NOMO-1 (cell line): ENCODE measurements around the gene ZNF683.
"Not testable (repeated sequence)": the region's sequence is repeated elsewhere in the genome, so short reads cannot be mapped to it uniquely, and the experiment has no call there.

Experiments
- DNase-seq, 2 experiments: peaks; one replicate each; lab custom pipeline; 2025; ENCODE audit not compliant: unreplicated experiment in 2 of 2; lab: John Stamatoyannopoulos, UW

The ZNF683 gene

DNA sequence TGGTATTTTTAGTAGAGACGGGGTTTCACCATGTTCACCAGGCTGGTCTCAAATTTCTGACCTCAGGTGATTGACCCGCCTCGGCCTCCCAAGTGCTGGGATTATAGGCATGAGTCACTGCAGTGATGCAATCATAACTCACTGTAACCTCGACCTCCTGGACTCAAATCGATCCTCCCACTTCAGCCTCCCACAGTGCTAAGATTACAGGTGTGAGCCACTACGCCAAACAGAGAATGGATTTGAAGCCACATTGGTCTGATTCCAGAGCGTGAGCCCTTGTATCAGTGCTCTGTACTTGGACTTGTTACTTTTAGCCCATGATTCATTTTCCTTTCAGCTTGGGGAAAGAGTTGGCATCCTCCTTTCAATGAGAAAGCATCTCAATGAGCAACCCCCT lies 14.9 kb upstream of the ZNF683 start:
- no peak for DNase-seq

- not testable (repeated sequence) for DNase-seq
These were observed 12.5 kb upstream of the ZNF683 start for GRCh38 chr1:26385063-26385462.

GRCh38 chr1:26384076-26384475 lies 11.5 kb upstream of the ZNF683 start:
- DNase-seq: no peak

DNA sequence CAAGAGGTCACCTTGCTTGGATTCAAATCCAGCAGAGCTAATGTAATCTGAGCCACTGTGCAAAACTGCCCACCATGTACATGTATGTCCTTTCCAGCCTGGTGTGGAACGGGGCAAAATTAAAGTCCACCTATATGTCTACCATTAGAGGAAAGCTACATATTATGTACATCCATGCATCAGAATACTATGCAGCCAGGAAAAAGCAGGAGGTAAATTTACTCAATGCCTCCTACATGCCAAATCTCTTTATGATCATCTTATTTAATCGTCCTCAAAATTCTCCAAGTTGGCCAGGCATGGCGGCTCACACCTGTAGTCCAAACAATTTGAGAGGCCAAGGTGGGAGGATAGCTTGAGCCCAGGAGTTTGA lies 6.3 kb upstream of the ZNF683 start:
- DNase-seq: no peak

GRCh38 chr1:26378088-26378878 lies 5.7 kb upstream of the ZNF683 start:
- DNase-seq: peak; percentile 79 to 89

DNA sequence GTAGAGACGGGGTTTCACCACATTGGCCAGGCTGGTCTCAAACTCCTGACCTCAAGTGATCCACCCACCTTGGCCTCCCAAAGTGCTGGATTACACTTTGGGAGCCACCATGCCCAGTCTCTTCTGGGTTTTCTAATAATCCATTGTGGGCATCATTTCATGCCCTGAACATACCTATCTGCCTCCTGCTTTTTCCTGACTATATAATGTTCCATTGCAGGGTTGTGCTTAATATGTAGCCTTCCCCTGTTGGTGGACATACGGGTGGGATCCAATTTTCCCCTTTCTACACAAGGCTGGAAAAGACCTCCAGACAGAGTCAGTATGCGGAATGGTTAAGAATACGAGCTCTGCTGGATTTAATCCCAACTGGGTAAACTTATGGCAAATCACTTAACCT lies 3.5 kb upstream of the ZNF683 start:
- DNase-seq: no peak

- no peak for DNase-seq
These were observed 2.5 kb upstream of the ZNF683 start for GRCh38 chr1:26375081-26375480.

- DNase-seq: not testable (repeated sequence)
These were observed 1.8 kb upstream of the ZNF683 start for GRCh38 chr1:26374361-26374760.

DNA sequence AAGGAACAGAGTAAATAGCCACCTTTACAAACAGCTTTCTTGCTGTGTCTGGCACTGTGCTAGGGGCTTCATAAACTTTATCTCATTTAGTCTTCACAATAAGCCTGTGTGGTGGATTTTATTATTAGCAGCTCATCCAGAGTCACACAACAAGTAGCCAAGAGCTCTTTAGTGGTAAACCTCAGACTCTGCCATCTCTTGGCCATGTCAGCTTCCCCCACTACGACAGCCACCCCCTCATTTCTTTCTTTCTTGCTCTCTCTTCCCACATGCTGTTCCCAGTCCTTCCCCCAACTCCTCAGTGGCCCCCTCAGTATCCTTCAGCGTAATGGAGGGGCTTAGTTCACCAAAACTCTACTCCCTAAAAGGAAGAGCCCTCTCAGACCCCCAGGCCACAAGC lies 1.2 kb upstream of the ZNF683 start:
- DNase-seq: no peak

DNA sequence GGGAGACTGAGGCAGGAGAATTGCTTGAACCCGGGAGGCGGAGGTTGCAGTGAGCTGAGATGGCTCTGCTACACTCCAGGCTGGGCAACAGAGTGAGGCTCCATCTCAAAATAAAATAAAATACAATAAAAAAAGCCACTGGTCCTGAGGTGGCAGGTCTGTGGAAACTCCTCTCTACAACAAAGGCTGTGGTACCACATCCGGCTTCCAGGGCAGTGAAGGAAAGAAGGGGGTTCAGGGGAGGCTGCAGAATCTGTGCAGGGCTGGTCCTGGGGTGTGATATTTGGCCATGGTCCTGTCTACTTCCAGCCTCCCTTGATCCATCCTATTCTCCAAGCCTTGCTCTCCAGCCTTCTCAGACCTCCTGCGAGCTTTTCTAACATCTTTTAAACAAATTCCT lies 731 bp upstream of the ZNF683 start:
- DNase-seq: no peak

- no peak for DNase-seq
These were observed 511 bp downstream of the ZNF683 start for GRCh38 chr1:26372039-26372438.

DNA sequence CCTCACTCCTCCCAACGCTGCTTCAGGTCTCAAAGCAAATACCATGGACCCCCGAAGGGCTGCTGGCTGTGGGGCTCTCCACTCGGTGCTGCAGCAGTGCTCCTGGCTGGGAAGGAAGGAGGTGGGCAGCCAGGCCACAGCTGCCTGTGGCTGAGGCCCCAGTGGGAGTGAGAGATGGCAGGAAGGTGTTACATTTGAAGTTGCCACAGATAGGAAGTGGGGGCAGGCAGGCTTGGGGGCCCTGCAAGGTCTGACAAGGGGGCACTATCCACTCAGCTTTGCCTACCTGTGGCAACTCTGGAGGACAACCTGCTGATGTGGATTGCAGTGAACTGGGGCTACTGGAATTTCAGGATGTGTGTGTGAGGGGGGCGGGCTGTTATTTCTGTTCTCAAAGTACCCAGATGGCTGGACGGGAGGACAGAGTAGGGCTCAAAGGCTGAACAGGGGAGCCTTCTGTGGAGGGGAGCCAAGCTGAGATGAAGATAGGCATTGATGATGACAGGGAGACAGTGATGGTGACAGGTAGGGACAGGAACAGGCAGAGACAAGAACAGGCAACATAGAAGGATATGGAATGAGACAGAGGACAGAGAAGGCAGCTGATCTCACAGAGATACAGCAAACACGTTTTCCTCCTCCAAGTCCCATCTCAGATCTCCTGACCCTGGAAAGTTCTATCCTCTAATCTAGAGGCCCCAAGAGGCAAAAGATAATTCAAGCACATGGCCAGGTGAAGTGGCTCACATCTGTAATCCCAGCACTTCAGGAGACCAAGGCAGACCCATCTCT lies 1.8 kb downstream of the ZNF683 start:
- DNase-seq: no peak

GRCh38 chr1:26368486-26368885 lies 4.1 kb downstream of the ZNF683 start:
- no peak for DNase-seq

DNA sequence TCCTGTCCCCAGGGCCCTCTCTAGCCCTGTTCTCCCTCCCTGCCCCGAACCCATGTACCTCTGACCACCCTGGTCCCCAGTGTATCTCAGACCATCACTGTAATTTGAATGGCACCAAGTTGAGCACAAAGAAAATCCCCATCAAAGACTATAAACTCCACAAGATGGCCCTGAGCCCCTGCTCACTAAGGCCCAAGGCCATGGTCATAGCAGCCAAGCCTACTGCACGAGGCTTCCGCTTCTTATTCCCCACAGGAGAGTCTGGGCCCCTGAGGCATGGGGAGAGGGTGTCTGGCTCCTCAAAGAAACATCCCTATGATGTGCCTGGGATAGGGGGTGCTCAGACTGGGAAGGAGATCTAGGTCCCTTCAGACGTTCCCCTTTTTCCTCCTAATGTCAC lies 4.5 kb downstream of the ZNF683 start:
- DNase-seq: no peak

DNA sequence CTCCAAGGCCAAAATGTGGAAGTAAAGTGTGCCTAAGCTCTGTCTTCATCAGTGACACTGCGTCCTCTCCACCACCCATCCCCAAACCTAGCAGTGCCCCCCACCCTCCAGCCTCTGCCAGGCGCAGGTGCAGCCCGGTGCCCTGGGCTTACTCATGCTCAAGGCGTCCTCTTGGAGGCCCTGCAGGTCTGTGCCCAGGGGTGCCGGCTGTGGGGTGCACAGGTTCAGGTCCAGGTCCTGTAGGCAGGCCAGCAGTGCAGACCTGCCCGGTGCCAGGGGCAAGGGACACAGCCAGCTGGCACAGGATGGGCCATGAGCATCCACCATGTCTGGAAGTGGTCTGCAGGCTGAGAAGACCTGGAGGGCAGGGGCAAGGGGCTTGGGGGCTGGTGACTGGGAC lies 5.1 kb downstream of the ZNF683 start:
- DNase-seq: no peak

DNA sequence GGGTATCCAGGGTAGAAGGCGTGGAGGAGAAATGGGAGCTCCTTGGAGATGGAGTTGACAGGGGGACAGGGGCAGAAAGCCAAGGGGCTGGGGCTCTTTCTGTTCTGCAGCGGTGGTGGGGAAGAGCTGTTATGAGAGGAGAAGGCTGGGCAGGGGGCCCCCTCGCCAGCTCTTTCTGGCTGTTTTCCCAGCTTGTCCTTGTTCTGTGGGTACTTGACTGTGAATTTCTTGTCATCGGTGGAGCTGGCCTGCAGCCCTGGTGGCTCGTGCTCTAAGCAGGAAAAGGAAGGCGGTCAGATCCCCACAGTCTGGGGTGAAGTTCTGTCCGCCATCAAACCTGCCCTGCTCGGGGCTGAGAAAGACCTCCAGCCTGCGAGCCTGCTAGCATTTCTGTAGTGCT lies 7.6 kb downstream of the ZNF683 start:
- DNase-seq: no peak

GRCh38 chr1:26363549-26364448 lies 8.8 kb downstream of the ZNF683 start:
- peak; percentile 81 to 85 for DNase-seq

DNA sequence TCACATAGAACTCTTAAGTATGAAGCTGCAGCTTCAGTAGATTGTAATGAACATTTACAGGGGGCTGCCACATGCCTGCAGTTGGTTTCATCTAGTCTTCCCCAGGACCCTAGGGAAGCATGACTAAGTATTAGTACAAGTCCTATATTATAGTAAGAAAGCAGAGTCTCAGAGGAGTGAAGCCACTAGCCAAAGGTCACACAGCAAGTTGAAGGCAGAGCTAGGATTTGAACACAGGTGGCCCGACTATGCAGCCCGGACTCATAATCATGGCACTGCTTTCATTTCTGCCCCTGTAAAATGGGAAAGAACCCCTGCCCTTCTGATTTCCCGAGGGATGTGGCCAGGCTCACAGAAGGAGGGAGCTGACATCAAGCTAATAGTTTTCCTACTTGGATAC lies 10.2 kb downstream of the ZNF683 start:
- no peak for DNase-seq

GRCh38 chr1:26361605-26362122 lies 10.9 kb downstream of the ZNF683 start:
- no peak for DNase-seq

DNA sequence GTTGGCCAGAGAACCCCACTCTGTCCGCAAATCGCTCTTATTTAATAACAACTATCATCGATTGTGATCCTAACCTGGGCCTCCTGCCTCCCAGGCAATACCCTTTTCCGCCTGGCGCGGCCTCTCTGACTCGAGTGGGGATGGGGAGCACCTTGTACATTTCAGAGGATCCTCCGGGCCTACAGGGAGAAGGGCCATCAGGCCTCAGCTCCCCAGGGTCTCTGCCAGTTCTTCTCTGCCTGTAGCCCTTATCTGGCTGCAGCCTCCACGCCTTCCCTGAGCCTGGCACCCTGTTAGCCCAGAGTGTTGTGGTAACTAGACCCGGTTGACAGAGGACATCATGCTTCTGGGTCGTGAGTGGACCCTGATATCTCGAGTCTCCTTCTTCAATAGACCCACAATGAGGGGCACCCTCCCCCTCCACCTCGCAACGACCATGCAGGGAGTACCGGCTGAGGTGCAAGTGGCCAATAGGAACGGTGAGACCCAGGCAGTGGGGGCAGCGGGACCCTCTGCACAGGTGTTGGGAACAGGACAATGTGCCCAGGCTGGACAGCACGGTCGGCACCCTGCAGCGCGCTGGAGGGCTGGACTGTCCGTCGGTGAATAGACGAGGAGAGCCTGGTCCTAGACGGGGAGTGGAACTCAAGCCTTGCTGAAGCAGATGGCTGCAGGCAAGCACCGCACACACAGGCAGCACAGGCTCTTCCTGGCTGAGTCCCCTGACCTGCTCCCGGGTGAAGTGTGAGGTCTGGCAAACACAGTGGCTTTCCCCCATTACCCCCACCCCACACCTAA lies 11.5 kb downstream of the ZNF683 start:
- no peak for DNase-seq
